Stimulated activated CD8-positive, alpha-beta memory T cell treated with anti-CD3 and anti-CD28 coated beads, Interleukin-2, amount 100 ng/mL, for 48 hours (primary cell): Measurements from ENCODE around the gene NBPF26.
"Not testable (repeated sequence)": the region's sequence is repeated elsewhere in the genome, so short reads cannot be mapped to it uniquely, and the experiment has no call there.

ENCODE experiments used
- DNase-seq, 2 donors: peaks; one replicate each; pipeline ENCODE4 v3.0.0-alpha.2; 2020; ENCODE audit warnings: low read depth in 2 of 2

NBPF26 gene

DNA sequence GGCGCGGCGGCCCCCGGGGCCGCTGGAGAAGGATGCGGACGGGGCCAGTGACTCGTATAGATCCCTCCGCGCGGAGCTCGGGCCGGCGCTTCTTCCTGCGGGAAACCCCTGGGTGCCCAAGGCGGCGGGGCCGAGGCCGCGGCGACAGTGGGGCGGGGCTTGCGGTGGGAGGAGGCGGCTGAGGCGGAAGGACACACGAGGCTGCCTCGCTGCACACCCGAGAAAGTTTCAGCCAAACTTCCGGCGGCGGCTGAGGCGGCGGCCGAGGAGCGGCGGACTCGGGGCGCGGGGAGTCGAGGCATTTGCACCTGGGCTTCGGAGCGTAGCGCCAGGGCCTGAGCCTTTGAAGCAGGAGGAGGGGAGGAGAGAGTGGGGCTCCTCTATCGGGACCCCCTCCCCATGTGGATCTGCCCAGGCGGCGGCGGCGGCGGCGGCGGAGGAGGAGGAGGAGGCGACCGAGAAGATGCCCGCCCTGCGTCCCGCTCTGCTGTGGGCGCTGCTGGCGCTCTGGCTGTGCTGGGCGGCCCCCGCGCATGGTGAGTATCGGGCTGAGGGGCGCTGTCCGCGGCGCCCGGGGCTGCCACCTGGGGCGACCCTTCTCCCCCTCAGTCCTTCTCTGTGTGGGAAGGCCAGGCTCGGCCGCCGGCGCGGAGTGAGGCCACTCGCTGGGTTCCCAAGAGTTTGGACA lies at the start of gene NBPF26:
NBPF26 (plus strand) TSS at position 231 of the 688 bp plus-strand sequence.
- DNase-seq: peak; percentile 34 to 43

GRCh38 chr1:120680106-120680819 lies 43.5 kb upstream of the NBPF26 start:
- DNase-seq: not testable (repeated sequence)

GRCh38 chr1:120680938-120681337 lies 42.8 kb upstream of the NBPF26 start:
- DNase-seq: not testable (repeated sequence)

GRCh38 chr1:120684397-120684796 lies 39.3 kb upstream of the NBPF26 start:
- not testable (repeated sequence) for DNase-seq

DNA sequence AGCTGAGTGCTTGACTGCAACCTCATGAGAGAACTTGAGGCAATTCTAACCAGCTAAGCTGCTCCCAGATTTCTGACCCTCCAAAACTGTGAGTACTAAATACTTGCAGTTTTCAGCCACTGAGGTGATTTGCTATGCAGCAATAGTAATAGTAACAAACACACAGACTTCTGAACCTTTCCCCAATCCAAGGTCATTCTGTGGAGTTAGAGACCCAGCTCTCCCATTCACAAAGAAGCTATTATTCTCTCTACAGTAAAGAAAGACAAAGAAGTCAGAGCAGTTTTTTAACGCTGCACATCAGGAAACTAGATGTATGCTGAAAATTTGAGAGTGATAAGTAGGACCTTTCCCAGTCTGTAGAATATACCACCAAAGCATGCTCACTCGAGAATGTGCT lies 38.1 kb upstream of the NBPF26 start:
- not testable (repeated sequence) for DNase-seq

GRCh38 chr1:120687250-120687649 lies 36.5 kb upstream of the NBPF26 start:
- DNase-seq: not testable (repeated sequence)

DNA sequence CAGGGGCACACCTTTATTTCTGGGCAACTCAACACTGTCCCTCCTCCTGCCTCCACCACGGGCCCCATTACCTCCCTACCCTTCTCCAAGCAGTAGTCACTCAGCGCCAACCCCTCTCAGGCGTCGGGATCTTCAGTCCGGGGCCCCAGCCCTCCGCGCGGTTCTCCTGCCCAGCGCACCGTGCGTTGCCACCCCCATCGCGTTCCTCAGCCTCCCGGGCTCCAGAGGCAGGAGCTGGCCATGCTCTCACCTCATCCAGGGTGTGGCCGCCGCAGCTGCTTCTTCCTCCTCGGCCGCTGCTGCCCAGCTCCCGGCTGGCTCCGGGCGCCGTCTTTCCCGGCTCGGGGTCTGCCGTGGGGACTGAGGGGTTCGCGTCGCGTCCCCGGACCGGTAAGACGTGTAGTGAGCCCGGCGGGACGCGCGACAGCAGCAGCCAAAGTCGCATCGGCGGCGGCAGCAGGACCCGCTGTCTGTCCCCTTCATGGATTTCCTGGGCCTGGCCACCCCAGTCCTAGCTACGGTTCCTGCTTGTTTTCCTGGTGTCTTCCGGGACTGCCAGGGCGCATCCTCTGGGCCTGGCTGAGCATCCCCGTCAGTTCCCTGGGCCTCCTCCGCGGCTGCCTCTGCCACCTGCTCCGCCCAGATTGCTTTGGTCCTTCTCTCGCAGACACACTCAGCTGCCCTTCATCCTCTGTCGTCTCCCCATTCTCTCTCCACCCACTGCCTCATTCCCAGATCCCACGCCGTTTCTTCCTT lies 22.8 kb upstream of the NBPF26 start:
- DNase-seq: not testable (repeated sequence)

DNA sequence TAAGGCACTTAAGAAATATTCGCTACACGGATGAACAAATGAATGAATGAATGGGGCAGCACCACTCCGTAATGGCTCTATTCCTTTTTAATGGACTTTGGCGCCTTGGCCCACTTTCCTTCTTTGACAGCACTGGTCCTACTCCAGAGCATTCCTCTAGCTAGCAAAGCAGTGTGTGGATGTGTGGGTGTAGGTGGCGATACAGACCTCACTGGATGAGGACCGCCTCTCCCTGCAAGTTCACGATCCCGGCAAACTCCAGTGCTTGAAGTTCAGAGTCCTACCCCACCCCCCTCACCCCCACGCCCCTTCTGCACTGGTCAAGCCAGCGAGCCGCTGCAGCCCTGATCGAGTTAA lies 409 bp upstream of the NBPF26 start:
- DNase-seq: not testable (repeated sequence)

GRCh38 chr1:120724507-120724906 lies 762 bp downstream of the NBPF26 start:
- DNase-seq: not testable (repeated sequence)

- not testable (repeated sequence) for DNase-seq
Measured at GRCh38 chr1:120728811-120729210, 5.1 kb downstream of the NBPF26 start.

- not testable (repeated sequence) for DNase-seq
Measured at GRCh38 chr1:120769090-120769489, 45.3 kb downstream of the NBPF26 start.

- DNase-seq: peak in 1 of 2 donors; percentile 0
Measured at GRCh38 chr1:120805452-120805851, 81.7 kb downstream of the NBPF26 start.

DNA sequence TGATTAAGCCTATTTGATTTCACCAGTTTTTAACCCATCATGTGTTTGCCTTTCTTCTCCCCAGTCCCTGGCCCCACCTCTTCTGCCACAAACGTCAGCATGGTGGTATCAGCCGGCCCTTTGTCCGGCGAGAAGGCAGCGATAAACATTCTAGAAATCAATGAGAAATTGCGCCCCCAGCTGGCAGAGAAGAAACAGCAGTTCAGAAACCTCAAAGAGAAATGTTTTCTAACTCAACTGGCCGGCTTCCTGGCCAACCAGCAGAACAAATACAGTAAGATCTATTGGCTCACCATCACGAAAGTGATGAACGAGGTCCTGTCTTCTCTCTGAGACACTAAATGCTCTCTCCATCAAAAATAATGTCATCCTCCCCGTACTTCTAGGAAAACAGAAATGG lies 88.1 kb downstream of the NBPF26 start:
- peak in 1 of 2 donors; percentile 1 for DNase-seq

DNA sequence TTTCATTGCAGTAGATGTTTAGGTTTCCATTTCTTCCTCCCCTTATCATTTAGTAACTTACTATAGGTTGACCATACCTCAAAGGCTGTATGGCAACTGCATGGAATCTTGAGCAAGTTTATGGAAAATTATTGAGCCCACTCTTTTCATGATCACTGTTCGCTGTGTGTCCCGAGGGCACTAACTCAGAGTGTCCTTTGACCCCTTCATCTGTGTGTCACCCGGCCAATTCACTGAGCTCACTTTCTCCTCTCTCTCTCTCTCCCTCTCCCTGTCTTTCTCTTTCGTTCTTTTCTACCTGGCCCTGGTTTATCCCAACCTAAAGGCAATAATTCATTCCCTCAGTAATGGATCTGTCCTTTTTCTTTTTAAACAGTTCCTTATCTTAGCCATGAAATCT lies 101.3 kb downstream of the NBPF26 start:
- not testable (repeated sequence) for DNase-seq

DNA sequence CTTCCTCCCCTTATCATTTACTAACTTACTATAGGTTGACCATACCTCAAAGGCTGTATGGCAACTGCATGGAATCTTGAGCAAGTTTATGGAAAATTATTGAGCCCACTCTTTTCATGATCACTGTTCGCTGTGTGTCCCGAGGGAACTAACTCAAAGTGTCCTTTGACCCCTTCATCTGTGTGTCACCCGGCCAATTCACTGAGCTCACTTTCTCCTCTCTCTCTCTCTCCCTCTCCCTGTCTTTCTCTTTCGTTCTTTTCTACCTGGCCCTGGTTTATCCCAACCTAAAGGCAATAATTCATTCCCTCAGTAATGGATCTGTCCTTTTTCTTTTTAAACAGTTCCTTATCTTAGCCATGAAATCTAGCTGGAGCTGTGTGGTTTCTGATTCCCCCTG lies 102.9 kb downstream of the NBPF26 start:
- DNase-seq: not testable (repeated sequence)

DNA sequence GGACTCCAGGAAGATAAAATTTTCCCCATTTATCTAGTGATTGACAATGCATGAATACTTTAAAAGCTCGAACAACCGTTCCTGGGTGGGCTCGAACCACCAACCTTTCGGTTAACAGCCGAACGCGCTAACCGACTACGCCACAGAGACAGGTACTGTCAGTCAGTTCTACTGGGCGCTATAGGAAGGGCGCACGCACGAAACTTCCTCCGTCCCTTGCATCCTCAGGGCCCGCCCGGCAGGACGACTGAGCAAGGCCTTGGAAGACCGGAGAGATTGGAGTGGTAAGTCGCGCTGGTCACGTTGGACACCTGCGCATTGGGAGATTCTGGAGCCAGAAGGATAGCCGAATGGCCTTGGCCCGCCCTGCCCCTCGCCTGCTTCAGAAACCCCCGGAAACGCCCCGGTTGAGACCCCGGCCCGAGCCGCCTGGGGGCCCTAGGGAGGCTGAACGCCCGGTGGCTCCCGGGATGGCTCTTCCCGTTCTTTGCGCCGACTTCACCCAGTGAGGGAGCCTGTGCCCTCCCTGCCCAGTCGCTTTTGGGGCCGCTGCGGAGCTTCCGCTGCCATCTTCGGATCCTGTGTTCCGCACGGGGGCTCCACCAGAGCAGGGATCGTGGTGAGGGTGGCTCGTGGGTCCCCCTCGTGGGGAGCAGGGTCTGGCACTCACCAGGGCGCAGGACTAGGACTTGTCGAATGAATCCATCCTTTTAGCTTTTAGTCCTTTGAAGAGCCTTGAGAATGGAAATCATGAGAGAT lies 120.6 kb downstream of the NBPF26 start:
- DNase-seq: peak; percentile 38 to 54

- DNase-seq: not testable (repeated sequence)
Measured at GRCh38 chr1:120844945-120845330, 121.2 kb downstream of the NBPF26 start.

- DNase-seq: peak in 1 of 2 donors; percentile 3
Measured at GRCh38 chr1:120849400-120850286, 125.9 kb downstream of the NBPF26 start.

- not testable (repeated sequence) for DNase-seq
Measured at GRCh38 chr1:120850287-120850536, 126.5 kb downstream of the NBPF26 start.

- peak; percentile 32 to 49 for DNase-seq
Measured at GRCh38 chr1:120850537-120851421, 127.0 kb downstream of the NBPF26 start.
